UCSD-AML1 (cell line): Measurements from ENCODE around the gene MYO7B.

Experiments used
- DNase-seq: peaks from one replicate; lab custom pipeline; 2025; ENCODE audit not compliant: unreplicated experiment; lab: John Stamatoyannopoulos, UW

MYO7B gene

DNA sequence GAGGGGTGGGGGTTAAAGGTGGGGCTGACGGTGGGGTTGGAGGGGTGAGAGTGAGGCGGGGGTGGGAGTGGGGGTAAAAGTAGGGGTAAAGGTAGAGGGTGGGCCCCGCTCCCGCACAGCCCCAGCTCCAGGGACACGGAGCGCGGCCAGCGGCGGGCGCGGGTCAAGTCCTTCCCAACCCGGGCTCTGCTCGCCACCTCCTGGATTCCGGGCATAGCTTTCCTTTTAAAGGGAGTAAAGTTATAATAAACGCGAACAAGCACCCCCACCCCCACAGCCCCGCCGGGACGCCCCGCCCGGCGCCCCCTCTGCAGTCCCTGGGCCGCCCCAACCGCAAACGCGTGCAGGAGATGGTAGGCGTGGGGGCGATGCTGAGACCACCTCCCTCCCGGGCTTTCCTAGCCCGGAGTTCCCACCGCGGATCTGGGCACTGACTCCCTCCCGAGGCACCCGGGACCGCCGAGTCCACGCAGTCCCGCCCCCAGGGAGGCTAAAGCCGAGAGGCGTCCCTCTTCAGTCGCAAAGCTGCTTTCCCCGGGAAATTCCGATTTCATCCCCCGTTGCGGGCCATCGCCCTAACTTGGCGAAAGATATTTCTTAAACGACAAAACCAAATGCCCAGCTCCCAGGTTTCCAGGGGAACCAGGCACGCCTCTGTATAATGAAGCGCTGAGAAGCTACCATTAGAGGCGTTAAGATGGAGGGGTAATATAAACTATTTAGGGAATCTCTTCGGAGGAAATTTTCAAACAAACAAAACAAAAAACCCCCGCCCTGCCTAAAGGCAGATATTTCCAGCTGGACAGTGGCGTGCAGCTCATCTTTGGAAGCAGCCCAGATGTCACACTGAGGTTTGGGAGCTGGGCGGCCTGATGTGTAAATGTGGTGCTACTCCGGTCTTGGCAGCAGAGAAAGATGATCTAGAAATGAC is 140.1 kb downstream of the MYO7B start, which contains the start of gene LIMS2:
TSS of gene LIMS2 (minus strand) at position 200 of the 931 bp plus-strand sequence. CDS start 506 bp downstream, outside the sequence.
- no peak for DNase-seq

DNA sequence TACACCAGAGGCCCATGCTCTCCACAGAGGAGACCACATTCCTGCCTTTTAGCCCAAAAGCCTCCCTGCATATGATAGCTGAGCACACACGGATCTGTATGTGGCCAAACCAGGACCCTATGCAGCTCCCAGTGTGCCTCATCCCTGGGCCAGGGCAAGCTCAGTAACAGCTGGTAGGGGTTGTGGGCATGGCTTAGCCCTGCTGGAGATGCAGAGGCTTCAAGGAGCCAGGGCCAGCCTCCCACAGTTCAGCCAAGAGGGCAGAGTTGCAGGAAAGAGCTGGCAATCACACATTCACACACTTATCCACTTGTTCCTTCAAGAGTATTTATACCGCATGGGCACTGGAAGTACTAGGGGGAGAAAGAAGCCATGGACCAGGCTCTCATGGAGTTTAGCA is 141.4 kb downstream of the MYO7B start:
- no peak for DNase-seq

DNA sequence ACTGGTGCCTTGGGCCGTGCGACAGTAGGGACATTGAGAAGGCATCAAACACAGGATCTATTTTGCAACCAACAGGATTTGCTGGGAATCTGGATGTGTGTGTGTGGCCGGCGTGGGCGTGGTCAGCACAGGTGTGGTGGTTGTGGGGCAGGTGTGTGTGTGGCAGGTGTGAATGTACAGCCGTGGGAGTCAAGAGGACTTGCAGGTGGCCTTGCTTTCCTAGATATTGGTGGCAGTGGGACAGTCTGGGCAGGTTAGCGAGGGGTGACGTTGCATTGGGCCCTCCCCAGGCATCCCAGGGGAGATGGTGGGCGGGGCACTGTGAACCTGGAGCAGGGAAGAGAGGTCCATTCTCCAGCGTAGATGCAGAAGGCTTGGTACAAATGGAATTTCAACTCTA is 143.0 kb downstream of the MYO7B start:
- DNase-seq: no peak

DNA sequence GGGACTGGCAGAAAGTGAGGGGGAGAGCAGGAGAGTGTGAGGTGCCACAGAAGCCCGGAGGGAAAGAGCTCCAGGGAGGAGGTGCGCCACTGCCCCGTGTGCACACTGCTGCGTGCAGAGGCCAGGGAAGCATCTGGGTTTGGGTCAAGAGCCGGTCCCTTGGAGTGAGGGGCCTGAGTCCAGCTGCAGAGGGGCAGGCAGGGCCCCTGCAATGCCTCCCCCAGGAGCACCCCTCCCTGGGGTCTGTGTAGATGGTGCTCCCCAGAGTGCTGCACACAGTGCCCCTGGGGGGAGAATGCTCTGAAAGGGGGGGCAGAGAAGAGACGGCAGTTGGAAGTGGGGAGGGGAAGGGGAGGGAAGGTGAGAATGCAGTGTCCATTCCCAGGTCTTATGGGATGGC is 143.5 kb downstream of the MYO7B start:
- DNase-seq: no peak

DNA sequence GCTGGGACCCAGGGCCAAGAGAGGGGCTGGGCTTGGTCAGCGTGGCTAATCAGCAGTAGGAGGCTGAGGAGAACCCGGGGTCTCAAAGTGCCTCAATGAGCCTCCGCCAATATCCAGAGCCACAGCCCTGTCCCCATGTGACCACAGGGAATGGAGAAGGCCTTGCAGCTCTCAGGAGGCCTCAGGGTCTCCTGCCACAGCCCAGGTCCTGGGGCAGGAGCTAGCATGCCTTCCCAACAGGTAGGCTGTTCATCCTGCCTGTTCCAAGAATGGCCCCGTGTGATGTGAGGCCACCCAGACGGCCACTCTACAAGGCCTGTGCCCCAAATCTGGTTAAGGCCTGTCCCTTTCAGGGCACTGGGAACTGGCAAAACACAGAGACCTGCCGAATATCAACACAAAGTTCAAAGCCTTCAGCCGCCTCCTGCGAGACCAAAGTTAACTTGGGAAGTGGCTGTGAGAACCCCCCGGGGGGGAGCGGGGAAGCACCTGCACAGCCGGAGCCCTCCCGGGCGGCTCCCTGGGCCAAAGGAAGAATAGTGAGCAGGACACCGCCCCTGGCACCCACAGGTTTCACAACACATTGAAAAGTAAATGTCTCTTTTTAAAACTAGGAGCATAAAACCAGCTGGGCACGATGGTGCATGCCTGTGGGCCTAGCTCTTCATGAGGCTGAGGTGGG is 144.3 kb downstream of the MYO7B start:
- no peak for DNase-seq

DNA sequence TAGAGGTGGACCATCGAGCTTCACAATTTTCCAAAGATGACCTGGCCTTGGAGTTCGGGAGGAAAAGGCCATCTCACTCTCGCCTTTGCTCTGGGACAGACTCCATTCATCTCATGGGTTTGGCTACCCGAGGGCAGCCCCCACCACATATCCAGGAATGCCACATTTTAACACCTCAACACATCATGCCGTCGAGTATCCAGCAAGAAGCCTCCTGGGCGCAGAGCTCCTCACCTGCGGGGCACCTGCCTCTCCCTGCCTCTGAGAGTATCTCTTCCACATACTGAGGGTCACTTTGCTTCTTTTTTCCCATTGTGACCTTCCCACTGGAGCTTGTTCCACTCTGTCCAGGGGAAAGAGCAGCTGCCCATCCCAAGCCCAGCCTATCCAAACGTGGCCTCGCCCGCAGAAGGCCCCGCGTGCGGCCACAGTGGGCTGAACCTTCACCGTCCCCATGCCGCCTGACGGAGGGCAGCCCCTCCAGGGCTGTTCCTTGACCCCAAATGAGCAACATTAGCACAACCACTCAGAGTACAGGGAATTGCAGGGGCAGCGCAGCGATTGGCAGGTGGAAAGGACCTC is 145.3 kb downstream of the MYO7B start:
- DNase-seq: no peak

DNA sequence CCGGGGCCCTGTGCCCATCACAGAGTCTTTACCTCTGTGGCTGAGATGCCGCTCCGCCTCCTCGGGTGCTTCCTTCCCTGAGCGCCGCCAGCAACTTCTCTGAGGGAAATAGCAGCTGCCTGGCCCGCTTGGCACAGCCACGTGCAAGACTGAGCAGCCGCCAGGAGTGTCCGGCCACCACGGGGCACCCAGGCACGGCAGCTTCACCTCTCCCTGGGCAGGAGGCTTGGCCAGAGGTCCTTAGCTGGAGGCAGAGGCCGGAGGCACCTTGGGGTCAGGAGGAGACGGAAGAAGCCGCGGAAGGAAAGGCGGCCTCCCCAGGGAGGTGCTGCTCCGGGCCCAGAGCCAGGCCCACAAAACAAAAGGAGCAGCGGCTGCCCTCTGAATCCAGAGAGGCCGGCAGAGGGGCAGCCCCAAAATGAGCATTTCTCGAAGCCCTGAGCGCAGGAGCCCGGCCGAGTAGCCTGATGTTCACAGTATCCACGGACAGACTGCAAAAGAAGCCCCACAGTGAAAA is 145.9 kb downstream of the MYO7B start:
- DNase-seq: no peak

DNA sequence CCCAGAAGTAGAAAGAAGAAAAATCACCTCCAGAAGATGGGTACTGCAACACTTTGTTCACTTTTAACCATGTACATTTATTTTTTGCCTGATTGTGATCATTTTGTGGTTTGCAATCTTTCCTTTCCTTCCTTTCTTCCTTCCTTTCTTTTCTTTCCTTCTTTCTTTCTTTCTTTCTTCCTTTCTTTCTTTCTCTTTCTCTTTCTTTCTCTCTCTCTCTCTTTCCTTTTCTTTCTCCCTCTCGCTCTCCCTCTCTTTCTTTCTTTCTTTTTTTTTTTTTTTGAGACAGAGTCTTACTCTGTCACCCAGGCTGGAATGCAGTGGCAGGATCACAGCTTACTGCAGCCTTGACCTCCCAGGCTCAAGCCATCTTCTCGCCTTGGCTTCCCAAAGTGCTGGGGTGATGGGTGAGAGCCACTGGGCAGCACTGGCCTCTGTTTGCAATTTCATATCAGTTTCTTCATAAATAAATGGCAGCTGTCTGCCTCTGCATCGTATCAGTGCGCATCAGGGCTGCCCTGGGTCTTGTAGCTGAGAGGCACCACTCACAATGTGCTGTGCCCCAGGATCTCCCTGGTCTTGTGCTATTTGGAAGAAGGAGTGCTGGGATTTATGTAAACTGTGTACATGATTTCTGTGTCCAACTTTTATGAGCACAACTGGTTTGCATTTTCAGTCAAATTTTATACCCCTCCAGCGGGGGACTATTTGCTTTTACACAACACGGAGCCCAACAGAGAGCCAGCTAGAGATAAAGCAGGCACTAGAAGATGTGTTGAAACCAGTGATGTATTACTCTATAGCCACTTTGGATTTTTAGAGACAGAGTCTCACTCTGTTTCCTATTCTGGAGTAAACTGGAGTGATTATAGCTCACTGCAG is 146.7 kb downstream of the MYO7B start:
- no peak for DNase-seq

DNA sequence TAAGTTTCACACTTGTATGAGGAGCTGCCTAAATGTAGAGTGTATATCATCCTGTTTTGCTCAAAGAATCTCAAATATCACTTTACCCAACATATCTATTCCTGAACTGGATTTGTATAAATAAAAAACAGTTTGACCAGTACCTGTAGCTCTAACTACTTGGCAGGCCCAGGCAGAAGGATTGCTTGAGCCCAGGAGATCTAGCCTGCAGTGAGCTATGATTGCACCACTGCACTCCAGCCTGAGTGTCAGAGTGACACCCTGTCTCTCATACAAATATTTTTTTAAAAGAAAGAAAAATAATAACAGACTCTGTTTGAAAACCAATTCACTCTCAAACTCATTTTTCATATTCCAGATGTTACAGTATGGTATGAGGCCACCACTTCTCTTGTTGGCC is 147.6 kb downstream of the MYO7B start:
- DNase-seq: no peak

DNA sequence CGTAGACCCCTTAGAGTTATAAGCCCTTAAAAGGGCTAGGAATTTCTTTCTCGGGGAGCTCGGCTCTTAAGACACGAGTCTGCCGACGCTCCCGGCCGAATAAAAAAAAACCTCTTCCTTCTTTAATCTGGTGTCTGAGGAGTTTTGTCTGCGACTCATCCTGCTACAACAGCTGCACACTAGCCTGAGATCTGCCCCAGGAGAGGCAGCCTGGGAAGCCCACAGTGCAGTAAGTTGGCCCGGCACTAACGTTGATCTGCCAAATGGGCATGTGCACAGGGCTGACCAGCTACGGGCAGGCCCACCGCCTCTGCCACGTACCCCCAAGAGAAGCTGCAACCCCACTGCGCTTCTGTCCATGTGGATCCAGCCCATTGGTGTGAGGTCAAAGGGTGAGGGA is 148.3 kb downstream of the MYO7B start:
- DNase-seq: no peak

DNA sequence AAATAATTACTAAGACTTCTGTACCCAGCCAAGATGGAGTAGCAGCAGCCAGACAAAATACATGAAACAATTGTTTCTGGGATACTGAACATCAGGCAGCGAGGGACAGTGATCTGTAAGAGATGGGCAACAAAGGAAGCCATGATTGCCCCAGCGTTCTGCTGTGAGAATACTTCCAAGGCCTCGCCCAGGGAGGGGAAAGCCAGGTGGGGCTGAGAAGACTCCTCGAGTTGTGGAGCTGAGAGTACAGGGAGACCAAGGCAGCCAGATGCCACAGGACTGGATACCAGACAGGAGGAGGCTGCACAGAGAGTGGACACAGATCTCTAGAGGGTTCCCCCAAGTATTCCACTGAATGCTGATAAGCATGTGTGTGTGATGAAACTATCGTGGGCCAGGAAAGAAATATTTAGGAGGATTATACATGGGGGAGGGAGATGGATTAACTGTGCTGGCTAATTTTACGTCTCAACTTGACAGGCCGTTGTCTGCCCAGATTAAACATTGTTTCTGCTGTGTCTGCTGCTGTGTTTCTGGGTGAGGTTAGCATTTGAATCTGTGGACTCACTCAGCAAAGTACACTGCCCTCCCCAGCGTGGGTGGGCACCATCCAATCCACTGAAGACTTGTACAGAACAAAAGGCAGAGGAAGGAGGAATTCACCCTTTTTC is 150.1 kb downstream of the MYO7B start:
- no peak for DNase-seq
